Activated naive CD4-positive, alpha-beta T cell treated with anti-CD3 and anti-CD28 coated beads for 36 hours (primary cell): ENCODE data around the gene ARHGEF40. TPM values are rescaled to one million over a fixed set of nuclear protein-coding genes. Genes with fewer than 3 reads are reported as not detected.

Experiments
- CTCF ChIA-PET: fragments of 350-600 bp; sonication (Branson Sonifier 250); formaldehyde crosslinking; loops from one replicate; lab custom pipeline; 2021; ENCODE audit warnings: antibody characterized with exemption; lab: Charles Lee
- DNase-seq: peaks from one replicate; pipeline ENCODE4 v3.0.0-alpha.2; 2020
- H3K27ac Mint-ChIP-seq: one replicate; pipeline ENCODE4 v1.8.0; 2021; ENCODE audit warnings: mild to moderate bottlenecking, mixed read lengths
- H3K27me3 Mint-ChIP-seq: one replicate; pipeline ENCODE4 v1.8.0; 2021; ENCODE audit warnings: low read depth, mixed read lengths
- H3K36me3 Mint-ChIP-seq: one replicate; pipeline ENCODE4 v1.8.0; 2021; ENCODE audit warnings: low read depth, mixed read lengths
- H3K4me1 Mint-ChIP-seq: one replicate; pipeline ENCODE4 v1.8.0; 2021; ENCODE audit warnings: low read depth, mixed read lengths
- H3K4me3 Mint-ChIP-seq: one replicate; pipeline ENCODE4 v1.8.0; 2021; ENCODE audit warnings: mild to moderate bottlenecking, moderate library complexity, mixed read lengths
- H3K9me3 Mint-ChIP-seq: one replicate; pipeline ENCODE4 v1.8.0; 2021; ENCODE audit warnings: mixed read lengths
- intact Hi-C: fragments of 100-400 bp; cut with micrococcal nuclease; formaldehyde crosslinking; loops from one replicate; pipeline ENCODE4 v1.15.1; 2023
- total RNA-seq, 2 experiments: library from RNA; stranded (reverse); gene quantifications; one replicate each; pipeline ENCODE4 v1.2.3, GENCODE V29; 2021

ARHGEF40 gene
- total RNA-seq, 2 experiments from 2014 or later: not detected

- intact Hi-C loops: no loop called here
- H3K4me1 Mint-ChIP-seq: peaks cover 18% of the 10 kb centered on the region
- H3K27me3 Mint-ChIP-seq: no peaks in the 10 kb centered on the region
- H3K36me3 Mint-ChIP-seq: no peaks in the 10 kb centered on the region
- CTCF ChIA-PET: interaction anchor here (0.6 to 8.6 kb wide), 13 partner anchors 8 to 121 kb away, joined by 3 to 111 read pairs (median 4); partner anchors contain the start of gene ARHGEF40
- no peaks in the 10 kb centered on the region for H3K9me3 Mint-ChIP-seq
- no peak overlapping the region for H3K27ac Mint-ChIP-seq
- DNase-seq: no peak
- no peak overlapping the region for H3K4me3 Mint-ChIP-seq
Observed at GRCh38 chr14:21089877-21090193, 19.7 kb downstream of the ARHGEF40 start.

GRCh38 chr14:21090194-21090939 lies 20.3 kb downstream of the ARHGEF40 start:
- peak; percentile 39 for DNase-seq
- no peaks in the 10 kb centered on the region for H3K9me3 Mint-ChIP-seq
- CTCF ChIA-PET: interaction anchor here (0.6 to 8.6 kb wide), 8 partner anchors 9 to 85 kb away, joined by 3 to 111 read pairs (median 20); partner anchors contain the start of gene ARHGEF40
- no peaks in the 10 kb centered on the region for H3K27me3 Mint-ChIP-seq
- H3K36me3 Mint-ChIP-seq: no peaks in the 10 kb centered on the region
- intact Hi-C loops: no loop called here
- no peak overlapping the region for H3K4me3 Mint-ChIP-seq
- peaks cover 18% of the 10 kb centered on the region for H3K4me1 Mint-ChIP-seq
- H3K27ac Mint-ChIP-seq: no peak overlapping the region

- Mint-ChIP-seq H3K27ac (no peak overlapping the region), H3K4me1 (peaks cover 18% of the 10 kb centered on the region), H3K36me3 (no peaks in the 10 kb centered on the region), H3K27me3 (no peaks in the 10 kb centered on the region), H3K4me3 (no peak overlapping the region), H3K9me3 (no peaks in the 10 kb centered on the region)
- intact Hi-C loops: no loop called here
- CTCF ChIA-PET: interaction anchor here (0.6 to 8.6 kb wide), 19 partner anchors 8 to 93 kb away, joined by 4 to 168 read pairs (median 17); partner anchors contain the start of genes ARHGEF40, SLC39A2 and TMEM253
- DNase-seq: no peak
Observed at GRCh38 chr14:21090940-21091663, 21.0 kb downstream of the ARHGEF40 start.

- Mint-ChIP-seq H3K4me1 (peaks cover 15% of the 10 kb centered on the region), H3K27me3 (no peaks in the 10 kb centered on the region), H3K4me3 (no peak overlapping the region), H3K36me3 (no peaks in the 10 kb centered on the region), H3K9me3 (no peaks in the 10 kb centered on the region), H3K27ac (no peak overlapping the region)
- DNase-seq: no peak
- intact Hi-C loops: loop anchor here (1.0 kb wide), 3 partner anchors 12 to 78 kb away; no protein-coding TSS in a partner anchor
- CTCF ChIA-PET: interaction anchor here (0.6 to 6.9 kb wide), 31 partner anchors 9 to 365 kb away, joined by 3 to 168 read pairs (median 7); partner anchors contain the start of genes ARHGEF40, OR5AU1, SLC39A2 and TMEM253
Observed at GRCh38 chr14:21091821-21092272, 21.7 kb downstream of the ARHGEF40 start.

- no peak overlapping the region for H3K27ac Mint-ChIP-seq
- H3K27me3 Mint-ChIP-seq: no peaks in the 10 kb centered on the region
- no peaks in the 10 kb centered on the region for H3K9me3 Mint-ChIP-seq
- peak; percentile 93 for DNase-seq
- intact Hi-C loops: loop anchor here (1.0 kb wide), 3 partner anchors 12 to 78 kb away; no protein-coding TSS in a partner anchor
- H3K4me3 Mint-ChIP-seq: no peak overlapping the region
- CTCF ChIA-PET: interaction anchor here (0.6 to 6.9 kb wide), 34 partner anchors 10 to 447 kb away, joined by 3 to 168 read pairs (median 6); partner anchors contain the start of genes ARHGEF40, OR5AU1, SLC39A2 and TMEM253
- H3K4me1 Mint-ChIP-seq: peaks cover 13% of the 10 kb centered on the region
- no peaks in the 10 kb centered on the region for H3K36me3 Mint-ChIP-seq
Observed at GRCh38 chr14:21092273-21093011, 22.3 kb downstream of the ARHGEF40 start.

GRCh38 chr14:21093018-21093417 lies 22.9 kb downstream of the ARHGEF40 start:
- Mint-ChIP-seq H3K27me3 (no peaks in the 10 kb centered on the region), H3K4me3 (no peak overlapping the region), H3K36me3 (no peaks in the 10 kb centered on the region), H3K27ac (no peak overlapping the region), H3K9me3 (no peaks in the 10 kb centered on the region), H3K4me1 (peaks cover 8% of the 10 kb centered on the region)
- DNase-seq: no peak
- intact Hi-C loops: no loop called here
- CTCF ChIA-PET: interaction anchor here (0.6 to 6.9 kb wide), 27 partner anchors 10 to 448 kb away, joined by 3 to 168 read pairs (median 9); partner anchors contain the start of genes ARHGEF40, OR5AU1, SLC39A2 and TMEM253

GRCh38 chr14:21093769-21094681 lies 23.9 kb downstream of the ARHGEF40 start:
- Mint-ChIP-seq H3K4me3 (no peak overlapping the region), H3K9me3 (no peaks in the 10 kb centered on the region), H3K27ac (no peak overlapping the region), H3K36me3 (no peaks in the 10 kb centered on the region), H3K4me1 (peaks cover 10% of the 10 kb centered on the region), H3K27me3 (no peaks in the 10 kb centered on the region)
- intact Hi-C loops: no loop called here
- DNase-seq: no peak
- CTCF ChIA-PET: interaction anchor here (0.6 to 6.9 kb wide), 21 partner anchors 9 to 463 kb away, joined by 3 to 168 read pairs (median 15); partner anchors contain the start of genes ARHGEF40, SLC39A2, TMEM253 and TPPP2

- DNase-seq: no peak
- no peaks in the 10 kb centered on the region for H3K36me3 Mint-ChIP-seq
- H3K4me1 Mint-ChIP-seq: peaks cover 15% of the 10 kb centered on the region
- intact Hi-C loops: loop anchor here (1.0 kb wide), 1 partner anchor 9 kb away; no protein-coding TSS in a partner anchor
- no peak overlapping the region for H3K4me3 Mint-ChIP-seq
- no peaks in the 10 kb centered on the region for H3K9me3 Mint-ChIP-seq
- CTCF ChIA-PET: interaction anchor here (0.7 to 6.9 kb wide), 10 partner anchors 8 to 125 kb away, joined by 3 to 168 read pairs (median 4); partner anchors contain the start of genes ARHGEF40 and TMEM253
- no peaks in the 10 kb centered on the region for H3K27me3 Mint-ChIP-seq
- H3K27ac Mint-ChIP-seq: no peak overlapping the region
Observed at GRCh38 chr14:21095430-21096205, 25.5 kb downstream of the ARHGEF40 start.

- no peaks in the 10 kb centered on the region for H3K27me3 Mint-ChIP-seq
- no peak overlapping the region for H3K27ac Mint-ChIP-seq
- no peak overlapping the region for H3K4me3 Mint-ChIP-seq
- intact Hi-C loops: loop anchor here (1.0 kb wide), 1 partner anchor 8 kb away; no protein-coding TSS in a partner anchor
- peaks cover 15% of the 10 kb centered on the region for H3K4me1 Mint-ChIP-seq
- DNase-seq: no peak
- CTCF ChIA-PET: interaction anchor here (0.8 to 6.9 kb wide), 11 partner anchors 7 to 126 kb away, joined by 3 to 168 read pairs (median 4); partner anchors contain the start of genes ARHGEF40 and TMEM253
- no peaks in the 10 kb centered on the region for H3K9me3 Mint-ChIP-seq
- H3K36me3 Mint-ChIP-seq: no peaks in the 10 kb centered on the region
Observed at GRCh38 chr14:21096438-21096837, 26.3 kb downstream of the ARHGEF40 start.

GRCh38 chr14:21096978-21097635 lies 27.0 kb downstream of the ARHGEF40 start:
- no peaks in the 10 kb centered on the region for H3K27me3 Mint-ChIP-seq
- intact Hi-C loops: loop anchor here (1.0 kb wide), 1 partner anchor 7 kb away; no protein-coding TSS in a partner anchor
- DNase-seq: no peak
- no peaks in the 10 kb centered on the region for H3K9me3 Mint-ChIP-seq
- H3K36me3 Mint-ChIP-seq: no peaks in the 10 kb centered on the region
- H3K4me3 Mint-ChIP-seq: peak overlapping the region; percentile 67
- CTCF ChIA-PET: interaction anchor here (0.6 to 6.9 kb wide), 9 partner anchors 6 to 84 kb away, joined by 3 to 168 read pairs (median 4); partner anchors contain the start of gene TMEM253
- no peak overlapping the region for H3K27ac Mint-ChIP-seq
- peaks cover 18% of the 10 kb centered on the region for H3K4me1 Mint-ChIP-seq
